ENCODE measurements around the gene GPX7.

- TF ChIP-seq EZH2 (IDR thresholded peaks at IDR 0.05; ENCODE audit: borderline replicate concordance, low read depth, low read length, severe bottlenecking) (no peak), CTCF (IDR thresholded peaks at IDR 0.05; ENCODE audit: borderline replicate concordance, extremely low read depth, low read length, poor library complexity, severe bottlenecking) (no peak)
Observed at GRCh38 chr1:52572387-52572786, 29.8 kb upstream of the GPX7 start.
